NCI-H2107 treated with DMSO at 0.1 percent for 48 hours (cell line): Measurements from ENCODE around the gene CLECL1.

Experiments used
- DNase-seq: peaks from one replicate; lab custom pipeline; 2025; ENCODE audit not compliant: unreplicated experiment; lab: John Stamatoyannopoulos, UW

The CLECL1 gene

GRCh38 chr12:9732921-9733461 is at the start of gene CLECL1:
Gene CLECL1, minus strand, starts transcription at chr12:9733097.
- DNase-seq, result no peak

GRCh38 chr12:9781360-9781759 is 48.5 kb upstream of the CLECL1 start:
- DNase-seq, result no peak

DNA sequence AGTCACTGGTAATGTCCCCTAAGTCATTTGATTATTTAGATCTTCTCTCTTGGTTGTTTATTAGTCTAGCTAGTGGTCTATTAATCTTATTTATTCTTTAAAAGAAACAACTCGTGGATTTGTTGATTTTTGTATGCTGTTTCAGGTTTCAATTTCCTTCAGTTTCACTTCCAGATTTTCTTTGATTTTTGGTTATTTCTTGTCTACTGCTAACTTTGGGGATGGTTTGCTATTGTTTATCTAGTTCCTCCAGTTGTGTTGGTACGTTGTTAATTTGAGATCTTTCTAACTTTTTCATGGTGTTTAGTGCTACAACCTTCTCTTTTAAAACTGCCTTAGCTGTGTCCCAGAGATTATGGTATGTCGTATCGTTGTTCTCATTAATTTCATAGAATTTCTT is 46.3 kb upstream of the CLECL1 start:
- DNase-seq, result no peak

- no peak for DNase-seq
Observed at GRCh38 chr12:9776781-9777180, 43.9 kb upstream of the CLECL1 start.

- no peak for DNase-seq
Observed at GRCh38 chr12:9773216-9773877, 40.5 kb upstream of the CLECL1 start.

DNA sequence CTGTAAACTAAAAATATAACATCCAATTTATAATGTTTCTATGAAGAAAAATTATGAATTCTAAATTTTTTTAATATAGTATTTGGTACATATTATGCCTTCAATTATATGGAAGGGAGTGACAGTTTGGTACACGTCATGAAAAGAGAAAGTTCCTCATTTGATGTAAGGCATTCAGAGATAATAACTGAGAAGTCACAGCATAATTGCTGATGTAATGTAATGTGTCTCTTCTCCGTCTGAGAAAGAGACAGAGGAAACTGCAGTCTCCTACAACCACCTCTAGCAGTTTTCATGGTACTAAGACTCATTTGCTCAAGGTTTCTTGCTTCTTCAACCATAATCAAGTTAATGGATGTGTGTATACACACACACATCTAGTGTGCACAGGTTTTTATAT is 30.1 kb upstream of the CLECL1 start:
- no peak for DNase-seq

DNA sequence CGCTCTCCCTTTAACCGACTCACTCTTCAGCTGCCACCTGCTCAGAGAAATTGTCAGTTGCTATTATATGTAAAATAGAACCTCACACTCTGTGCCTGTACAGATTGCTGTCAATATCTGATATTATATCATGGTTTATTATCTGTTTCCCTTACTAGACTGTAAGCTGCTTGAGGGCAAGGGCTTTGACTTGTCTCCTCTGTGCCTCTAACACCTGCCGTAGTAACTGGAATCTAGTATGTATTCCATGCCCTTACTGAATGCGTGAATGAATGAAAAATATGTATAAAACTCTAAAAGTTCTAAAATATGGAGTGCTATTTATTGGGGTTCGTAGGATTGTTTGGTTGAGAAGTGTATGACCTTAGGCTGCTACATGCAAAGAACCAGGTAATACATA is 29.5 kb upstream of the CLECL1 start:
- DNase-seq, result no peak

DNA sequence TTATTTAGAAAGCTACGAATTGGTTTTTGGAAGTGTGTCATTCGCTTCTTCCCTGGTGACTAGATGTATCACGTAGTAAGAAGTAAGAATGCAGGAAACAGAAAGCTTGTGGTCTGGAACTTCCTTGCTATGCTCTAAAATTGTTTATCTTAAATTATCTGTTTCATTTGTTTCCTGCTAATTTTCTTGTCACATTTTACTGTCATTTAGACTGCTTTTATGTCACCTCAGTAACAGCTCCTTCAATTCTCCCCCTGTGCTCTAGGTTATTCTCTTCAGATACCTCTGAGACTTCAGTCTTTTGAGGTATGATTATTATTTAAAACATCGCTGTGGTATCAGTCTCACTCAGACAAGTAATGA is 28.5 kb upstream of the CLECL1 start:
- no peak for DNase-seq

GRCh38 chr12:9760699-9761418 is 28.0 kb upstream of the CLECL1 start, which contains the start of gene CD69:
Gene CD69, minus strand, starts transcription at chr12:9760901. Its CDS starts 81 bp downstream, at chr12:9760820.
- no peak for DNase-seq

DNA sequence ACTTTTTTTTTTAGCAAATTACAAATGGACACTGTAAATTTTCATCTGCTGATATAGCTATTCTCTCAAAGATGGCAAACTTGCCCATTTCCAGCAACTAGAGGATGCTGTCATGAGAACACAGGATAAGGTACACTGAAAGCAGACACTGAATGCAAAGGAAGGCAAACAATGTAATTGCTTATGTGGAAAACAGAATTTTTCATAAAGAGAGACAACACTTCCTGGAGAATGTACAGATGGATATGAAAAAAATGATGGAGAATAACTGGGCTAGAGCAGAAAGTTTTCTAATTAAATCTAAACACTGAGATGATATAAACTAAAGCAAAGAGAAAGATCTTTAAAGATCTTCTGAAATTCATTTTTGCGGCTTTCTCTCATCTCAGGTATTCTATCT is 27.2 kb upstream of the CLECL1 start:
- no peak for DNase-seq

GRCh38 chr12:9759694-9760093 is 26.8 kb upstream of the CLECL1 start:
- DNase-seq, result no peak

DNA sequence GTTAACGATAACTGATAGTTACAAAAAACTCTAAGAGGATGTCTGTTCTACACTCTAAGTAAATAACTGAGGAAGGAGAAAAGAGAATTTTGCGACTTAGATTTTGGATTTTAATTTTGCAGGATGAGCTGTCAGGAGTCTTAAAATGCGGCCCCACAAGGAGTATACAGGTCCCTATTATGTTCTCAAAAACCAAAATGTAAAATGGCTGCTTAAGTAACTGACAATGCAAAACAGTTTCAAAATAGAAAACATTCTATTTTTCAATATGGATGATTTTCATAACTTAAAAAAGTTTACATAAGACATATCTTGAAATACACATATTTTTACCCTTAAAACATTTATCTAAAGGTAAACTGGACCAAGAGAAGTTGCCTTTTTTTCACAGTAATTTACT is 25.2 kb upstream of the CLECL1 start:
- DNase-seq, result no peak

DNA sequence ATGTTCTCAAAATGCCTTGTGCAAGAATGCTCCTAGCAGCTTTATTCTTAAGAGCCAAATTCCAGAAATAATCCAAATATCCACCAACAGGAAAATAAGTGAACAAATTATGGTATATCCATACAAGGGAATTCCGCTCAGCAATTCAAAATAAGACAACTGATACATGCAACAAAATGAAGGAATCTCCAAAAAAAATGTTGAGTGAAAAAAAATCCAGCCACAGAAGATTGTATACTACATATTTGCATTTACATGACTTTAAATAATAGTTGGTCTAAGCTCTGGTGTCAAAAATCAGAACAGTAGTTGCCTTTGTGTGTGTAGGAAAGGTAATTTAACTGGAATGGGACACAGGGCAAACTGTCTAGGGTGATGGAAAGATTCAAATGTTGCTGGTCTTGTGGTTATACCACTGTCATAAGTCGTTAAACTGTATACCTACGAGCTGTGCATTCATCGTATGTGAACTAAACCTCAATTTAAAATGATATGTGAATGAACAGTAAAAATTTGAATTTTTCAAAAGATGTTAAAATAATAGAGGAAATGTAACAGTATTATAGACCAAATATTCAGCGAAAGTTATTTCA is 24.6 kb upstream of the CLECL1 start:
- no peak for DNase-seq

GRCh38 chr12:9756706-9757105 is 23.8 kb upstream of the CLECL1 start:
- DNase-seq, result no peak

- DNase-seq, result no peak
Observed at GRCh38 chr12:9756170-9756569, 23.3 kb upstream of the CLECL1 start.

DNA sequence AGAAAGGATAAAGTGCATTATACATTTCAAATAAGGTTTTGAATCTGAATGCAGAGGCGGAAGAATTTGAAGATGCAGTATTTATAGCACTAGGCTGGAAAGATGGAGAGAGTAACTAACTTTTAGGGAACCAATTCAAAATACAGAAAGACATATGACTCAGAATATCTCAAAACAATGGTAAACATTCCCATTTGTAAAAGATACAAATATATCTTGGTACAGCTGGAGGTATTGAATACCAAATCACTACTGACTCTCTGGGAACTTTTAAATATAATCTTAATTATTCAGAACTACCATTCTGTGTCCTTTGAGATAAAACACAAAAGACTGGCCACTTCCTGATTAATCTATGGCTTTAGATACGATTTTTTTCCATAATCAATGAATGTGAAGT is 22.7 kb upstream of the CLECL1 start:
- no peak for DNase-seq

- no peak for DNase-seq
Observed at GRCh38 chr12:9755035-9755434, 22.1 kb upstream of the CLECL1 start.

DNA sequence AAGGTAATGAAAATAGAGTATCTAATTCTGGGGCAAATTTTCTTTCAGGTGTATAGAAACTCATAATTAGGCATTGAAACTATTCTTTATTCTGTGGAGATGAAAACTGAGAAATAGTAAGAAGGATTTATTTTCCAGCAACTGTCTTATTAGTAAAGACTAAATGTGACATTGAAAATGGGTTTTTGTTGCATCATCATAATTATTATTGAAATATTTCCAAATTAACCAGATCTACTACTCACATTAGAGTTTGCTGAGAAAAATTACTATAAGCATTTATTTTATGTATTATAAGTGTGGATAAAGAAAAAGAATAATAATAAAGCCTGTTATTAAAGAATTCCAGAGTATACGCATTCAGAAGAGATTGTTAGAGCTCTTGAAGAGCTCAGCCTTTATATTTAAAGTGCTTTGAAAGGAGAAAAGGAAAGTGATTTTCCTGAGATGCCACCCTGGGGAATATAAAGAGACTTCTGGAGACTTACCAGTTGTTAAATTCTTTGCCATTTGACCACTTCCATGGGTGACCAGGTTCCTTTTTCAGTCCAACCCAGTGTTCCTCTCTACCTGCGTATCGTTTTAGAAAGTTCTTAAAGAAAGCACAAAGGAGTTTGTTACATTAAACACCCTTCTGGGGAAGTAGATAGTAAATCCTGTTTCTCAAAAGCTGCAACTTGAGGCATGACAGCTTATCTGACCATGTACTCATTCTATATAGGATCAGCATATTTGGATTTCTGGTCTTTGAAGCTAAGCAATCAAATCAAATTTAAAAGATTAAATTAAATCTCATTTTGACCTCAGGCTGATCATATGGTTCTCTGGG is 21.4 kb upstream of the CLECL1 start:
- DNase-seq, result no peak

GRCh38 chr12:9753498-9753897 is 20.6 kb upstream of the CLECL1 start:
- no peak for DNase-seq

DNA sequence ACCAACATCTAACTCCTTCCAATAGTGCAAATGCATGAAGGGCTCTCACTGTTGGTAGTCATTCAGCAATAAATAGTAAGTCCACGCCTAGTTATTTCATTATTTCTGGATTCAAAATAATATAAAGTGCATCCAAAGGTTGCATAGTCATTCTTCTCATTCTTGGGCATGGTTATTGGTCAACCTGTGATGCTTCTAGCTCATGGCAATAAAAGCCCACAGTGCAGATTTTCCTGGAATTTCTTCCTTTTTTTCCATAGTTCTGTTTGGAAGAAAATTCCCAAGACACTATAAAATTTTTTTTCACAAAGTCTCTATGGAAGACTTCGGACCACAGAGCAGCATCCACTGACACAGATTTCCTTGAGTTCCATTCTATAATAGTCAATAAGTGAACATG is 20.2 kb upstream of the CLECL1 start:
- DNase-seq, result no peak
